MCF 10A (cell line): ENCODE results near the gene VMP1. TPM values are rescaled to one million over a fixed set of nuclear protein-coding genes. Genes with fewer than 3 reads are reported as not detected.

Experiments used
- BruUV-seq: library from RNA; stranded (reverse); fragments of 400-500 nt; replicated peaks from 2 replicates; lab custom pipeline; 2021; lab: Mats Ljungman, UMichigan
- CTCF ChIA-PET: fragments of 300-600 bp; sonication (Branson Sonifier 250); formaldehyde crosslinking; extraction: SDS; loops from one replicate; lab custom pipeline; 2021; ENCODE audit warnings: antibody characterized with exemption, inconsistent platforms; lab: Yijun Ruan, JAX
- POLR2A ChIA-PET: fragments of 300-600, 350-650 bp; sonication (Branson Sonifier 250); formaldehyde crosslinking; extraction: SDS; loops from one replicate; lab custom pipeline; 2020; ENCODE audit warnings: antibody characterized with exemption, inconsistent platforms; lab: Yijun Ruan, JAX
- DNase-seq: peaks from one replicate; pipeline ENCODE4 v3.0.0-alpha.2; 2018; ENCODE audit not compliant: unreplicated experiment
- H3K27ac Mint-ChIP-seq: one replicate; pipeline ENCODE4 v1.8.0; 2022; ENCODE audit warnings: mild to moderate bottlenecking, low read depth, mixed read lengths; ENCODE audit not compliant: unreplicated experiment
- H3K27me3 Mint-ChIP-seq: one replicate; pipeline ENCODE4 v1.8.0; 2022; ENCODE audit warnings: mixed read lengths; ENCODE audit not compliant: insufficient read depth, unreplicated experiment
- H3K36me3 Mint-ChIP-seq: one replicate; pipeline ENCODE4 v1.8.0; 2022; ENCODE audit warnings: mild to moderate bottlenecking, moderate library complexity, mixed read lengths; ENCODE audit not compliant: insufficient read depth, unreplicated experiment
- H3K4me1 Mint-ChIP-seq: one replicate; pipeline ENCODE4 v1.8.0; 2022; ENCODE audit warnings: mixed read lengths; ENCODE audit not compliant: insufficient read depth, unreplicated experiment
- H3K4me3 Mint-ChIP-seq: one replicate; pipeline ENCODE4 v1.8.0; 2022; ENCODE audit warnings: mild to moderate bottlenecking, moderate library complexity, mixed read lengths; ENCODE audit not compliant: unreplicated experiment
- H3K9me3 Mint-ChIP-seq: one replicate; pipeline ENCODE4 v1.8.0; 2022; ENCODE audit warnings: mixed read lengths; ENCODE audit not compliant: unreplicated experiment
- CTCF ChIP-seq: fragments of 200-600 bp; IDR thresholded peaks from one replicate; pipeline ENCODE4 v1.8.0; 2022; ENCODE audit warnings: antibody characterized with exemption, mild to moderate bottlenecking; ENCODE audit not compliant: unreplicated experiment
- intact Hi-C: fragments of 100-400 bp; cut with micrococcal nuclease; formaldehyde crosslinking; loops from 2 replicates; pipeline ENCODE4 v1.14.1; 2022
- total RNA-seq: library from RNA; stranded (reverse); gene quantifications from 2 replicates; pipeline ENCODE4 v1.2.3, GENCODE V29; 2022

The VMP1 gene
- total RNA-seq, 1 experiment from 2014 or later: 228 TPM

GRCh38 chr17:59830007-59830630 lies 122.7 kb downstream of the VMP1 start:
- TF ChIP-seq CTCF: no peak
- no peaks in the 10 kb centered on the region for H3K27me3 Mint-ChIP-seq
- peak overlapping the region; percentile 94 for H3K27ac Mint-ChIP-seq
- intact Hi-C loops: no loop called here
- BruUV-seq: no TSS peak
- DNase-seq: peak; percentile 72
- CTCF ChIA-PET: interaction anchor here (1.0 to 1.5 kb wide), 2 partner anchors 11 to 22 kb away, joined by 4 read pairs; no protein-coding TSS in a partner anchor
- H3K4me3 Mint-ChIP-seq: peak overlapping the region; percentile 61
- H3K36me3 Mint-ChIP-seq: peaks cover 3% of the 10 kb centered on the region
- no peaks in the 10 kb centered on the region for H3K9me3 Mint-ChIP-seq
- peaks cover 24% of the 10 kb centered on the region for H3K4me1 Mint-ChIP-seq
- POLR2A ChIA-PET: interaction anchor here (0.6 to 8.3 kb wide), 11 partner anchors 10 to 1199 kb away, joined by 3 to 121 read pairs (median 14); no protein-coding TSS in a partner anchor

GRCh38 chr17:59830846-59831486 lies 123.5 kb downstream of the VMP1 start:
- BruUV-seq: no TSS peak
- DNase-seq: no peak
- POLR2A ChIA-PET: interaction anchor here (0.6 to 8.3 kb wide), 12 partner anchors 9 to 176 kb away, joined by 3 to 121 read pairs (median 4); no protein-coding TSS in a partner anchor

GRCh38 chr17:59832883-59833379 lies 125.5 kb downstream of the VMP1 start:
- TF ChIP-seq CTCF: no peak
- ChIA-PET POLR2A (interaction anchor here (1.5 to 2.4 kb wide), 5 partner anchors 15 to 63 kb away, joined by 3 to 9 read pairs (median 6); no protein-coding TSS in a partner anchor), CTCF (interaction anchor here (0.6 to 1.0 kb wide), 4 partner anchors 26 to 81 kb away, joined by 3 to 5 read pairs (median 4); no protein-coding TSS in a partner anchor)
- Mint-ChIP-seq H3K4me1 (peaks cover 26% of the 10 kb centered on the region), H3K27ac (no peak overlapping the region), H3K27me3 (no peaks in the 10 kb centered on the region), H3K9me3 (no peaks in the 10 kb centered on the region), H3K4me3 (no peak overlapping the region), H3K36me3 (peaks cover 11% of the 10 kb centered on the region)
- no peak for DNase-seq
- intact Hi-C loops: no loop called here
- BruUV-seq: no TSS peak

More at GRCh38 chr17:59830846-59831486, 123.5 kb downstream of the VMP1 start:
- TF ChIP-seq CTCF: no peak
- intact Hi-C loops: no loop called here
- Mint-ChIP-seq H3K4me1 (peaks cover 18% of the 10 kb centered on the region), H3K27me3 (no peaks in the 10 kb centered on the region), H3K27ac (peak overlapping the region; percentile 94), H3K9me3 (no peaks in the 10 kb centered on the region), H3K4me3 (no peak overlapping the region), H3K36me3 (peaks cover 4% of the 10 kb centered on the region)
- CTCF ChIA-PET: interaction anchor here (0.6 to 1.5 kb wide), 2 partner anchors 14 to 23 kb away, joined by 3 to 4 read pairs; no protein-coding TSS in a partner anchor
